GM21619 (cell line): ENCODE results near the gene THSD7A.

Experiments used
- ATAC-seq: cut with Tn5 transposase; IDR thresholded peaks from one replicate; pipeline ENCODE4 v1.9.1; 2021; ENCODE audit not compliant: unreplicated experiment

The THSD7A gene

DNA sequence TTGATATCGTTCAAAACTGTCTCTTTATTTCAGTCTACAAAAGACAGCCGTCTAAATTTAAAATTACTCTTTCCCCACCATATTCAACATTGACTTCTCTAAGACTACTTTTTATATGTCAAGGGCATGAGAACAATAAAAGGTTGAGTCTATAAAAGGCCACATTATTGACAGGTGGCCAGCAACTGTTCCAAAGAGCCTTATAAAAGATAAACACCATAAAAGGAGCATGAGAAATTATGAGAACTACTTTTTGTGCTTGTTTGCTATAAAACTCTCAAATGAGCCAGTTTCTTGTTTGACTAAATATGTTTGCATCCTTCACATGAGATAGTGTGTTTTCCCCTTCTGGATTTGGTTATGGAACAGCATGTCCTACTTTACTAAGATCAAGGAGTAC is 189.2 kb downstream of the THSD7A start:
- no peak for ATAC-seq

DNA sequence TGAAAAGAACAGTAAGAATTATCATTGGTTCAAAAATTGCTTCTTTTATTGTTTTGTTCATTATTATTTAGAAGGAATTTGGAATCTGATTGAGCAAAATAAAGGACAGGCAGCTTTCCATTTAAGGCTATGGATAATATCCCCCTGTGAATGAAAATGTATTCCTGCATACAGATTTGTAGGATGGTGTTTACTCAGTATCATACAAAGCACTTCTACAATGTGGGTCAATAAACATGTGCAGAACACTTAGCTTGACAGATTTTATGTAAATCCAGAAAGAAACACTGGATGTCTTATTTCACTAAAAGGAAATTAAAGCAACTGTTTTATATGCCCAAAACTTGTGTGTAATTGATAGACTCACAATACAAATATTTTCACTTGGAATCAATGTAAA is 189.7 kb downstream of the THSD7A start:
- ATAC-seq = no peak

DNA sequence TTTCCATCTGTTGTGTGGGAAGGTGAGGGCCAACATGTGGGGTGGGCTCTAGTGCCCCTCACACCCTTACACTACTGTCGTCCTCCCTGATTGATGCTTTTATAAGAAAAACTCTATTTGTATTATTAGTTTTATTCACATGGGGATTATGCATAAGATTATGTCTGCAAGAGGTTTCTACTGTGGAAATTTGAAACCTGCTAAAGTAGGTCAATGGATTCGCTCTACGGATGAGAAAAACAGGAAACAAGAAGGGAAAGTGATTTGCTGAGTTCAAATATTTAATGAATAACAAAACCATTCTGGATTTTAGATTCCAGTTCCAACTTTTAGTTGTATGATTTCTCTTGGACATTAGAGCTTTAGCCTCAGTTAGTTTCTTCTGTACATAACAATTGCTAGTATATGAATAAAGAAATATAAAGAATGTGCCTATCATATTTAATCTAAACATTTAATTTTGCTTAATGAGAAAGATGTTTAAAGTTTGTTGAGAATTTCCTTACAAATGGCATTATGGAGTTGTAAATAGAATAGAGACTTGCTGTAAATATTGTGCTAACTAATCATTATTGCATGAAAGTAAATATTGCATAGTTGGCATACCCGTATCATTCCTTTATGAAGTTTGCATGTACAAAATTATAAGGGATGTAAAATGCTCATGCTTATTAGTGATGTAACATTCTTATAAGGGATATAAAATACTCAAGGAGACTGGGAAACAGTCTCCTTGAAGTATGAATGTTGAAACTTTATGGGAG is 193.8 kb downstream of the THSD7A start:
- no peak for ATAC-seq

DNA sequence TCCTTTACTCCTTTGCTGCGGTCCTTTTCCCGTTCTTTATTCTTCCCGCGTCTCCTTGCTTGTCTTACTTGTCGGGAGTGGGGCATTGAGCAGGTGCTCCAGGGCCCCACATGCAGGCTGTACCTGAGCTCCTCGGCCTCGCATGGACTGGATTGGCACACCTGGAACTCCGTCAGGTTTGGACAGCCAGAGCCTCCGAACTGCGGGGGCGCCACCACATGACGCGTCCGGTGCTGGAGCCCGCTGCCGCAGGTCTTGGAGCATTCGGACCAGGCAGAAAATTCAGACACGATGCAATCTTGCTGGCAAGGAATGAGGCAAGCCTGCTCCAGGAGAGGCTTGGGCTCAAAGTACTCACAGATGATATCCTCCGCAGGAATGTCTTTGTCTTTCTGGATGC is 195.7 kb downstream of the THSD7A start:
- ATAC-seq = no peak

DNA sequence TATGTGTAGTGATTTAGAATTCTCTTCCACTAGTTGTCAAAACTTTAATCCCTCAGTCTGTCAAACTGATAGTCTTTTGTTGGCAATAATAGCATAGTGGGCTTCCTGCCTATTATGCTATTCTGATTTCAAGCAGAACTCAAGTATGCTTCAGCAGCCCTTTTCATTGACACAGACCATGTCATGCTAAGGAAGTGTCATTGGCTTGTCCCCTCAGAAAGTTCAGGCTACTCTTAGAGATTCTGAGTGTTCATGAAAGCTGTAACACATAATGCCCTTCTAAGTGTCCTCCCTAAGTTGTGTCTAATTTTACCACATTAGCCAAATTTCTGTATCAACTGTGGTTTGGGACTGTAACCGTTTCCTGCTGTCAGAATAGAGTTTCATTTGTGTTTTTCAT is 198.7 kb downstream of the THSD7A start:
- ATAC-seq = no peak

DNA sequence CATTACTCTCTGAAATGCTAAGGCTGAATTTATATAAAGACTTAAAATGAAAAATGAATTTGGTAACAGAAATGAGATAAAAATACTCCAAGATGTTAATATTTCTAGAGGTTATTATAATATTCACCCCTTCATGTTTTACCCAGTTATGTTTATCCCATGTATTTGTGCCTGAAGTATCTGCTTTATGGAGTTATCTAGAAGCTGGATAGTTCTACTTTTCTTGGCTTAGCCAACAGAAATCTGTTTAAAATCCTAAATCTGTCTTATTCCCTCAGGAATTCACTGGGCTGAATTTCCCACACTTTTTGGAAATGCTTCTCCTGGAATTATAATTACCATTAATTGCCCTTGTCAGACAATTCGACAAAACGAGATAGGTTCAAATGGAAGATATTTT is 201.6 kb downstream of the THSD7A start:
- ATAC-seq = no peak

DNA sequence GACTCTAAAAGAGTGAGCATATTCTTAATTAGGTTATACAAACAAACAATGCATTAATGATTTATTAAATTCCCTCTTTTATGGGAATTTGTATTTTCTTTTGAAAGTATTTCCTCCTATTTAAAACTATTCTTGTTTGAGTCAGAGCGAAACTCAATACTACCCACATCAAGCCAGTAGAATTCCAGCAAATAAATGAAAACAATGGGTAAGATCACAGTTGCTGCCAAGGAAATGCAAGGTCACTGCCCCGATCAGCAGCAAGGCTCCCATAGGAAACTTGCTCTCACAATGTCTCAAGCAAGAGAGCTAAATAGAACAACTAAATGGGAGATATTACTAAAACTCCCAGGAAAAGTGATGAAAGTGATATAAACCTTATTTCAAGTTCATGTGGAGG is 206.3 kb downstream of the THSD7A start:
- ATAC-seq = no peak

DNA sequence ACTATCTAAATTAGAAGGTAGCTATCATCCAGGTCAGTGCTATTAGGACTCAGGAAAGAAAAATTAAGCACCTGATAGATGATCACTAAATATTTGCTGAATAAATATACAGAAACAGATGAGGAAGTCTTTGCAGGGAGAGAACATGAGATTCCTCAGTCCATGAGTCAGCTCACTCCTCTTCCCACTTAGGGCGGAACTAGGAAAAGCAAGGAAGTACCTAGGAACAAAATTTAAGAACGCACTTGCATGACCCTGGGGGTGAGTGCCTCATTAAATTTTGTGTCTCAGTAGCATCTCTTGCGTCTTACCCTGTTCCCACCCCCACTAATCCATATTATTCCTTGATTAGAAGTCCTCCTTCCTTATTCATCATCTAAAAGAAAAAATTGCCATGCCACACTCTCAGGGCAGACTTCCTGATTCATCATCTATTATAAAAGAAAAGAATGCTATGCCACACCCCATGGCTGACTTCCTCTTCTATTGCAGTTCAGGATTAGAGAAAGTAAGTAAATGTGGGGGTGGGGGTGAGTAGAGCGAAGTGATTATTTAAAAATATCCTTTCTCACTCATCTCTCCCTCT is 208.8 kb downstream of the THSD7A start:
- ATAC-seq = no peak

DNA sequence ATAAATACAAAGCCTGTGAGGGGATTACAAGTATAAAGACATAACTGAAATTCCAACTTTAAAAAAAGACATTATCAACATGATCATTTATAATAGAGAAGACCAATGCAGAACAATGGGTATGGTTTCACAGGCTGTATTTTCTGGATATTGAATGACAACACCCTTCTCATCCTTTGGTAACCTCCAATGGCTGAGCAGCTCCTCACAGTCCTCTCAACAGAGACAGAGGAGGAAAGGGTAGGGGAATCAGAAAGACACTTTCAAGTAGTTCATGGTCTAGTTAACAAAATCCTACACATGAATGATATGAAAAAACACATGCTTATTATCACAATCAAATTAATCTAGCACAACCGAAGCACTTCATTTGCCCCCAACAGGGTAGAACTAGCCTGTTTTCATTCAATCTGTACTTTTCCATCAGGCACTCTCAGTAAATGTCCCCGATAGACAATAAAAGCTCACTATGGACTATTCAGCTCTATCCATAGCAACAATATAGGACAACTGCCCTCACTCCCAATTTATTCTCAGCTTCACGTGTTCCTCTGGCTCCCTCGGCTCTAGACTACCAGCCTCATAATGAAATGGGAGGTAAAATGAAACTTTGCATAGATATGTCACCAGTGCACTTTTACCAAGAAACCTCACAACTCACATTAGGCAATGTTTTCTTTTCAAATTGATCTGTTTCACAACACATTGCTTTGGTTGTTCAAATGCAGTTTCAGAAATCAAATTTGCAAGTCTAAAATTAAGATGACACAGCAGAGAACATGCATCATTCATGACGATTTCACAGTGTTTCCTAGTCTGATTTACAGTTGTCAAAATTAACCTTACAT is 211.4 kb downstream of the THSD7A start:
- ATAC-seq = no peak

DNA sequence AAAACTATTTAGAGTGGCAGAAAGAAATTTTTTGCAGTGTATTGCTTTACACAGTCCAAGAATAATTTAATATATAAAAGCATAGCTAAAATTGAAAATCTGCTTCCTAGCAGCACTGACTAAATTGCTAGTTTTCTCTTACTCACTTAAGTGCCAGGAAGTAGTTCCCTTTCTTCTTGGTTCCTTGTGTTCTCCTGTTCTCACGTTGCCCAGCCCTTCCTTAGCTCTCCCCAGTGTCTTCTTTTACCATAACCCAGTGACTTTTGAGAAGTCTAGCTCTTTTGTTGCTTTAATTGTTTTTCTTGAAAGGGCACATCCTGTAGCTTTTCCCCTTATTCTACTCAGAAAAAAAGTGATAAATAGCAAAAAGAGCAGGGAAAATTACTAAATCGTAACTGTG is 215.5 kb downstream of the THSD7A start:
- no peak for ATAC-seq

DNA sequence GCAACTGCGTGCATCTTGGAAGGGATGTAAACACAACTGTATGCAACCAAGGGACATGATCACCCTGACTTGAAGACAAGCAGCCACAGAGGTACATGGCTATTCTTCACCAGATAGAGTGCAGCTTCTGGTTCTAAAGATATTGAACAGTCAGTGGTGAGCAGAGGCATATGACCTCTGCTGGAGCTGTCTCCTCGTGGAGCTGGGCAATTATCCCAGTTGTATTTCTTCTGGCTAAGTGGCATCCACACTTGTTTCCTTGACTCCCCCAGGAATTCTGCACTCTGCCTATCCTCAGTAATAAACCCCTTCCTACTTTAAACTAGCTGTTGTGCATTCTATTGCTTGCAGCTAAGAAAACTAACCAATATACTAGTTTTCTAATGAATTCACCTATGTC is 216.8 kb downstream of the THSD7A start:
- ATAC-seq = no peak

DNA sequence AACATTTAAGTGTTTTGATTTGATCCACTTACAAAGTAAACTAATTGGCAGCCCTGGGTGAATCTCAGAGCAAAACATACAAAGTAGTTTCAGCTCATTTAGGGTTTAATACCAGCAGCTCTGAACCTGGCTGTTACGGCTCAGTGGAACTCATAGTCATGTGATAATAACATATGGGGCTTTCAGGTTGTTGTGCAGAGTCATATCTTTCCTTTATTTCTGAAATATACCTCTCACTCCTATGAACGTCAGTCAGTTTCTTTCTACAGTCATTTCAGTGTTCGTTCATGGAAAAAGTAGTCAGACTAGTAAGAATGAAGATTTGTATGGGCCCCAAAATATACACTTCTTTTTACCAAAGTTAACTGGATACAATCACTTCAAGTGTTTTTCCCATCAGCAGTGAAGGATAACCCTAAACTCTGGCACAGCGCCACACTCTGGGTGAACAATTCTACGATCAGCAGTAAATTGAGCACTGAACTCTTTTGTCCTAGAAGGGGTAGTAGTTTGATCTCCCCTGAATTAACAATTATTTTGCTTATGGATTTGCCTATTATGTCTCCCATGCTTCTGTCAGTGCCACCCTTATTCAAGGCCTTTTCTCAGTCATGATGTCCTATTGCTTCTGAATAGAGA is 218.6 kb downstream of the THSD7A start:
- peak; percentile 89 for ATAC-seq

DNA sequence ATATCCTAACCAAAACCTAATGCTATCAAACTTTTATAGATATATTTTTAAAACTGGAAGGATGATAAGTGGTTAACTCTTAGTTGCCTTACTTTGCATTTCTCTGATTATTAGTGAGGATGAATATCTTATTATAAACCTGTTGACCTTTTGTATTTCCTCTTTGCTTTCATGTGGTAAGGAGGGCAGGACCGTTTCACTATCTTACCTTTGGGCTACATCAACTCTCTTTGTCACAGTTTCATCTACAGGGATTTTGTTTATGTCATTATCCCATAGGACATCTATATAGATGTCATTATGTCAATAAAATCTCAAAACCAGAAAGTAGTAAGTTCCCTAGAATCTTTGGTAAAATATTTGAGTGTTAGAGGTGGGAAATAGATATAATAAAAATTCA is 219.3 kb downstream of the THSD7A start:
- ATAC-seq = no peak

DNA sequence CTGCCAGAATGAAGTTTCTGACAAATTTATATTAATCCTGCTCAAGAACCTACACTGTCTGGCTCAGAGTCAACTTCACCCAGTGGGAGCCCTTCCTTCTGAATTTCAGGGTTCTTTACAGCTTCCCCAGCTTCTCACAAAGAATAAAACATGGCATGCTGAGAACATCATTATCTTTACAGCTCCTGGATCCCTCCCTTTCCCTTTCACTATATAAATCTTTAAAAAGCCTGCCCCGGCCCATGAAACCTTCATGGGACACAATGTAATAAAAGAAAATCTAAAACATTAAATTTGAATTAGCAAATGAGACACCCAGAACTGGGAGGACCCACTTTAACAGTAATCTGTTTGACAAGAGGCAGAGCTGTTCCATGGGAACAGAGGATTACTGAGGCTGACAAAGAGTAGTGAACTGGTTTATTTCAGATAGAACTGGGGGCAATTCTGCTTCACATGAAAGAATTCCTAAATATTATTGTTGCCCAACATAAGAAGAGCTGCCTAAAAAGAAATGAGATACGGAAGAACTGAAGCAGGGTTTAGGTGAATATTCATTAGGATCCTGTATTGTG is 222.8 kb downstream of the THSD7A start:
- ATAC-seq = no peak

DNA sequence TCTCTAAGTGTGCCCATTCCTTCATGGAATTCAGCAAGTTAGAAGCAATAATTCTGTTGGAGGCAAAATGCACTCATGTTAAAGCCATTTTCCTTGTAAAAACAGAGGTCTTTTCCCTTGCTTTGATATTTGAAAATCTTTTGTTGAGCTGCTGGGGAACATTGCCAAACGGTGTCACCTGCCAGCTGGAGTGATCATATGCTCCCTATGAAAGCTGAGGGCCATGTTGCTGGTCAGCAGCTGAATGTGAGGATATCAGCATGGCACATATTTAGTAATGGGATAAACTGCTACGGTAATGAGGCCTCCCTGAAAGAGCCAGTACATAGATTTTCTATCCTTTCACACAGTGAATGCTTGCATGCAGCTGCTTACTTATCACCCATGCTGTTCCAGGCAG is 224.3 kb downstream of the THSD7A start:
- ATAC-seq = no peak

DNA sequence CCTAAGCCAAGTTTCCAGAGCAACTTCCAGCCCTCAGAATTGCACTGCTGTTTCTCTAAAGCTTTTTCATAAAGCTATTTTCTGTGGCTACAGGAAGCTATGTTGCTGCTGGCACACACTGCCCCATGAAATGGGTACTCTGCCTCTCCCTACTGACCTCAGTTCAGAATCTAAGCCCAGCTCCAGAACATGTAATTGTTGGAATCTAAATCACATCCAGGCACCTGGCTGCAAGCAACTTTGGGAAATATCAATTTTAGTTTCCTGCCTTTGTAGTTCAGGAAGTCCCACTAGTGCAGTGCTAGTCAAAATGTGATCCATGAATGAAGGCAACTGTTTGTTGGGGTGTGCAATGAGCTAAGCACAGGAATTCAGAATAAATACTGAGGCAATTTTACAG is 226.2 kb downstream of the THSD7A start:
- ATAC-seq = no peak

DNA sequence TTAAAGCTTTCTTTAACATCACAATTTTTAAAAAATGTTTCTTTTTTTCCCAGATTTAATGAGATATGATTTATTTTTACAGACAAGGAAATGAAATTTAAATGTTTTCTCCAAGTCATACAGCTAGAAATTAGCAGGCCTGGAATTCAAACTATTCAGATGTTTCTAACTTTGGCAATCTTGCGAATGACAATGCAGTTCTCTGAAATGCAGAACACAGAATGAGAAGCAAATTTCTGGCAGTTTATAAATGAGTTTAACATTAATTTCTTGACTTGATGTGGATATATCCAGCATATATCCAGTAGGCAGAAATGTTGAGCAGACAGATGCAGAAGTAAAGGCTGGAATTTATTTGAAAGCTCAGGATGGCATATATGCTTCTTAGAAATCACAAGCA is 227.5 kb downstream of the THSD7A start:
- no peak for ATAC-seq

DNA sequence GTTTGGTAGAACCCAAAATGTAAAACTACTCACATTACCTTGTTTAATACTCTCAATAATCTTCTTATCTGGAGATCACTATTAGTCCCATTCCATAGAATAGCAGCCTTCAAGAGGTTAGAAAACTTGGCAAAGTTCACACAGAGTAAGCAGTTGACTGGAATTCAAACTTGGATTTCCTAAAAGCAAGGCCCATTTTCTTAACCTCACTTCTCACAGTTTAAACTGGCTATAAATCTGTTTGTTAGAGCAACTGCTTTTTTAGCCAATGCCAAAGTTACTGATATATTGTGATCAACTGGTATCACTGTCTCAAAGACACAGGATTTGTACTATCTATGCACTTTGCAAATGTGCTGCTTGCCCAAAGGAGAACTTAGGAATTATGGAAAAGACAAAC is 230.2 kb downstream of the THSD7A start:
- no peak for ATAC-seq

DNA sequence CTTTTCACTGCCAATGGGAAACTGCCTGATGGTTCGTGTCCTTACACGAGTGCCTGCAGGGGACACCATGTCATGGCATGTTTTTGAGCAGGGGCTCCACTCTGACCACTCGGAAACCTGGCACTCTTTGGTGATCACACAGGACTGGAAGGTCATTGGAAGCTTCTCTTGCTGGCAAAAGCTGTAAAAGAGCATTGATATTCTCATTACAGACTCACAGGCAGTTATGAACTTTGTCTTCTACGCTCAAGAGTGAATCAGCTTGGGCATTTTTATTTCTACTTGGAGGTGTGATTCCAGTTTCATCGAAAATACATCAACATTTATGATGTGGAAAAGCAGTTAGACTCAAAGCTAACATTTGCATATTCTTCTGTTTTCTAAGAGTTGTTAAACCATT is 238.7 kb downstream of the THSD7A start:
- ATAC-seq = no peak

DNA sequence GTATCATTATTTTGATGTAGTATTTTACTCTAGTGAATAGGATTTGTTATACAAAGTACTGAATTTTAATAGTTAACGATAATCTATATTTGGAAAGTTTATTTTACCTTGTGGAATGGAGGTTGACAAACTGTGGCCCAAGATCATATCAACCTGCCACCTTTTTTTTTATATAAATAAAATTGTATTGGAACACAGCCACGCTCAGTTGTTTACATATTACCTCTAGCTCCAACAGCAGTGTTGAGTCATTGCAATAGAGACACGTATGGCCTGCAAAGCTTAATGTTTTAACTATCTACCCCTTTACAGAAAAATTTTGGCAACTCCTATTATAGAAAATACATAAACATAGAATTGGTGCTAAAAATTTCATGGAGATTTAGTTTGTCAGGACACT is 239.3 kb downstream of the THSD7A start:
- no peak for ATAC-seq

DNA sequence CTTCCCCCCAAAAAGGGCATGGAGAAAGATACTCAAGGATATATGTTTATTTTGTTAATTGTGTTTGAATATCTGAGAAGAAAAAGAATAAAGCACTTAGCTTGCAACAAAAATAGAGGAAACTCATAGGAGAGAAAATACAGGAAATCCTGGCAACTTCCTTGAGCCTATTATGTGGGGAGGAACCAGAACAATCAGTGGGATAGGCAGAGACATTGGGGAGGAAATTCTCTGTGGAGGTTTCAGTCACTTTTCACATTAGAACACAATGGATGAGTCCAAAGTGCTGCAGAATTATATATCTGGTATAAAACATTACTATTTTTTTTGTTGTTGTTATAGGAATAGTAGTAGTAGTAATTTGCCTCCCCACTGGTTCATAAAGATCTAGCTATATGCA is 240.1 kb downstream of the THSD7A start:
- ATAC-seq = no peak
